ENCODE results near the gene PPP2R5E.
A peak's percentile ranks its signal among the peaks of the same experiment; 100 is the strongest.

The PPP2R5E gene

DNA sequence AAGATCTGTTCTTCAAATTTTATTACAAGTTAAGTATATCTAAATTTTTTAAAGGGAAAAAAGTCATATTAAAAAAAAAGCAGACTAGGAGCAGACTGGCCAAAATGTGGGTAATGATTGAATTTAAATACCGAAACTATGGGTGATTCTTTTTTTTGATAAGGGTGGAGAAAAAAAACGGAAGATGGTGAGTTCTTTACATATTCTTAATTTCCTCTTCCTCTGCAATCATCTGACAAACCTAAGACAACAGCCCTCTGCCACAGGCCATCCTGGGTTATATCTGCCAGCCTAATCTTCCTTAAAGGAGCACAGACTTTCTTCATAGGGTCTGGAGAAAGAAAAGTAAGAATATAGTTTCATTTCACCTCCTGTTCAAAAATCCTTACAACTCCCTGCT lies 108.0 kb downstream of the PPP2R5E start:
- no peak for DNase-seq (ENCODE audit: low read depth, low spot score)

DNA sequence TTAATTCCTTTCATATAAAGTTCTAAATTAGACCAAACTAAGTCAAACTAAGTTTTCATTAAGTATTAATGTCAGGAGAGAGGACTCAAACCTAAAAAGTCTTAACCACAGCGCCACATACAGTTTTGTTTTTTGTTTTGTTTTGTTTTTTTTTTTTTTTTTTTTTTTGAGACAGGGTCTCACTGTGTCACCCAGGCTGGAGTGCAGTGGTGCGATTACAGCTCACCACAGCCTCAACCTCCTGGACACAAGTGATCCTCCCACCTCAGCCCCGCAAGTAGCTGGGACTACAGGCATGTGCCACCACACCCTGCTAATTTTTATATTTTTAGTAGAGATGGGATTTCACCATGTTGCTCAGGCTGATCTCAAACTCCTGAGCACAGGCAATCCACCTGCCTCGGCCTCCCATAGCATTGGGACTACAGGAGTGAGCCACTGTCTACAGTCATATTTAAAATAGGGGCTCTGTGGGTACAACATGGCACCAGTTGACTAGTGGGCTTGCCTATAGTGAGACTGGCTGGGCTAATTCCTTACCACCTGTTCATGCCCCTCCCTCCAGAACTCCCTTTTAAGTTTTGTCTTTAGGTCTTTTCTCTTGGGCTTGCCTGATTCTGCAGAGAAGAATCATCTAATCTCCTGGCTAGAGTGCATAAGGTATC lies 110.2 kb downstream of the PPP2R5E start:
- DNase-seq (ENCODE audit: low read depth, low spot score) = no peak

DNA sequence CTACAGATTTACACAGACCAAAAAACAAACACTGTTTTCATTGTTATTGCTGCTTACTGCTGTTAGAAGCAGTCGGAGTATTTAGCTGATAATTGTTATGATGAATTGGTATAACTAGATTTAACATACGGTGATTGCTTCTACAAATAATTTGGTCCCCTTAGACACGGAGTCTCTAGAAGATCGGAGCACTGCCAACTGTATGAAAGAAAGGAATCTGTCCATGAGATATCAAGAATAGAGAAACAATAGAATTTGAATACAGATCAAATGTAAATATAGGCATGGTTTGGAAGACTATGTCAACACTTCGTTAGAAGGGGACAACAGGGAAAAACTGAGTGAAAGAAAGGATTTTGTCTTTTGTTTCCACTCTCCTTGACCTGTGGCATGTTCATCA lies 110.9 kb downstream of the PPP2R5E start:
- no peak for DNase-seq (ENCODE audit: low read depth, low spot score)

DNA sequence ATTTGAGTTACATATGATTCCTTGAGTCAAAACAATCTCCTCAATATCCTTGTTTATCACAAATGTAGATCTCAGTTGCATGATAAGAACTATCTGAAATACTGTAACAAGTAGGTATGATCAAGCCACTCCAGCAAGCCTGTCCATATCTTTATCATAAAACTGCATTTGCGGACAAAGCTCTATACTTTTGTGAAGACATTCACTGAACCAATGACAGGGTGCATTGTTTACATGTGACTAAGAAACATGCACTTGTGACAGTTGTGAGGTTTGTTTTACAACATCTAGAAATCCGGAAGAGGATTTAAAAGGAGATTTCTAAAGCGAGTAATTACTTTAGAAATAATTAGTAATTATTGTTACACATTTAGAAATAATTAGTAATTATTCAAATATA lies 111.7 kb downstream of the PPP2R5E start:
- no peak for DNase-seq (ENCODE audit: low read depth, low spot score)

DNA sequence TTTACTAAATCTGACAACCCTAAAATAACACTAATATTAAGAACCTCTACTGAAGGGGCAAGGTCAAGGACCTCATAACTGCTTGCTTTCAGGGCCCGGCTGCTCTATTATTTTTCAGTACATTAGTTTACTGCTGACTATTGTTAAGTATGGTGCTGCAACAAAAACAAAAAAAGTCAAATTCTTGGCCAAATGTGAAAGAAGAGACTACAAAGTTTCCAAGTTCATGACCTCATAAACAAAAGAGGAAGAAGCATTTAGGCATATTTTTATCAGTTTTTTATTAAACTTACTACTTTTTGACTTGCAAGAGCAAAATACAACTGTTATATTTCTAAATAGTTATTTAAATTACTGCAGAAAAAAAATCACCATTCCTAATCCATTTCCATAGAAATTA lies 114.7 kb downstream of the PPP2R5E start:
- DNase-seq (ENCODE audit: low read depth, low spot score) = no peak

DNA sequence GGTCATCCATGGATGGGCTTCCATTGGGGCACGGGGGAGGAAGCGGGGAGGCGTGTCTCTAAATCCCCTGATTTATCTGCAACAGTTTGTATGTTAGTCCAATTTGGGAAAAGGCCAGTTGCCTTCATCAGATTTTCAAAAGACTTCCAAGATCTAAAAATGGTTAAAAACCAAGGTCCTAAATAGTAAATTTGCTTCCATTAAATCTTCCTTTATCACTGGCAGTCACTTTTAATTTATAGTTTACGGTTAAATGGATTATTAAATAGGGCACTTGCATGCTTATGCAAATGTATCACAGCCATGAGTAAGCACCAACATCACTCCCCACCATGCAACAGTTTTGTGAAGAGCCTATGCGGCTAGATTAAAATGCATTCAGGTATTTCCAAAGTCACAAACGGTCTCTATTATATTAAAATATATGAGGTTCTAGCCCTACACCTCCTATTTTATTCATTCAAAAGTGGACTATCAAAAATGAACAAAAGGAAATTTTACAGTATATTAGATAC lies 116.3 kb downstream of the PPP2R5E start:
- no peak for DNase-seq (ENCODE audit: low read depth, low spot score)

DNA sequence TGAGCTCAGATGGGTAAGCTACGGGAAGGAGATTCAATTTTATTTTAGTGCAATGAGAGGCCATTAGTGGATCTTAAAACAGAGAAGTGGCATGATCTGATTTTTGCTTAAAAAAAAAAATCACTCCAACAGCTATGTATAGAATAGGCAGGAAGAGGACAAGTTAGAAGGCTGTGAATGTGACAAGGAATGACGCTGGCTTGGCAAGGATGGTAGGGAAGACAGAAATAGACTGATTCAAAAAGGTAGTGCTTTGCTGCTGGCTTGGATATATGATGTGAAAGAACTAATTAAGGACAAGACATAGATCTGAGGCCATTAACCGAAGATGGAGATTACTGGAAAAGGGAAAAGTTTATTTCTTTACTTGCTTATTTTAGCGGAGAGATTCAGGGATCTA lies 119.3 kb downstream of the PPP2R5E start:
- no peak for DNase-seq (ENCODE audit: low read depth, low spot score)

DNA sequence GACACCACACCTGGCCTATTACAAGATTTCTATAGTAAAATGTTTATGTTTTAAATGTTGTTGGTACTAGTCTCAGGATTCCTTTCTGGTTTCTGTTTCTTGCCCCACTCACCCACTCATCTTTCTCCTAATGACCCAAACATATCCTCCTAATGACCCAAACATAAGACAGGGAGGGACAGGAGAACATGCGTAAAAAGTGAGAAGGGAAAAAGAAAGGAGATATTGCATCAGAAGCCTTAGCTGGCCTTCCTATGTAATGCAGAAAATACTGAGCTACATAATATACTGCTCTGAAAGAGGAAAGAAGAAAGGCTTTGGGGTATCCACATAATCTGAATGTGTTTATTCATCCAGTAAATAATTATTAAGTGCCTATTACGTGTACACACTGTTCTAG lies 119.8 kb downstream of the PPP2R5E start:
- no peak for DNase-seq (ENCODE audit: low read depth, low spot score)

DNA sequence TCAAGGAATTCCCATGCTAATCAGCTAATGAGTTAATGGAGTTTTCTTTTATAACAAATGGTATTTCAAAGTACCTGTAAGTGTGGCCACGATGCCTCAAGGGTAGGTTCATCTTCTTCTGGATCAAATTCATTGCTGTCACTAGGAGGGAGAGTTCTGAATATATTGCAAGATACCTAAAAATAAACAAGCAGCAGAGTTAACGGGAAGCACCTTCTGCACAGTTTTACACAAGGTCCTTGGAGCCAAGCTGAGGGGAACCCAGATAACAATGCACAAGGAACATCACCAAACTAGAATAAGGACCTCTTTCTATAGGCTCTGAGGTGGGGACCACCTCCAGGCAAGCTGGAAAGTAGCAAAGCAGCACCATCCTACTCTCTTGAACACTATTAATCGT lies 121.3 kb downstream of the PPP2R5E start:
- no peak for DNase-seq (ENCODE audit: low read depth, low spot score)

DNA sequence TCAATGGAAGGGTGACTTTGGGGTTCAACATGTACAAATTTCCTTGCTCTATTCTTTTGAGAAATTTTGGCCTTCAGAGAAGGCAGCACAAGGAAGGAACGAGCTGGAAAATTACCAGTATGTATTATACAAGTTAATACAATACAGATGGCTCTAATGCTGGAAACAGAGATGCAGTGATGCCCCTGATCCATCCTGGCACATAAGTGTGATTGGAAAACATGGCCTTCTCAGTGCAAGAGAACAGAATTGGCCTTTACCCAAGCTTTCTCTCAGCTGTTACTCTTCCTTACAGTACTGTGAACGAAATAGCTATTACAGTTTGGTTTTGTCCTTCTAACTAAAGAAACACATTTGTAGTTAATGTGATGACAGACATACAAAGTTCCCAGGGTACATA lies 122.0 kb downstream of the PPP2R5E start:
- DNase-seq (ENCODE audit: low read depth, low spot score) = no peak

DNA sequence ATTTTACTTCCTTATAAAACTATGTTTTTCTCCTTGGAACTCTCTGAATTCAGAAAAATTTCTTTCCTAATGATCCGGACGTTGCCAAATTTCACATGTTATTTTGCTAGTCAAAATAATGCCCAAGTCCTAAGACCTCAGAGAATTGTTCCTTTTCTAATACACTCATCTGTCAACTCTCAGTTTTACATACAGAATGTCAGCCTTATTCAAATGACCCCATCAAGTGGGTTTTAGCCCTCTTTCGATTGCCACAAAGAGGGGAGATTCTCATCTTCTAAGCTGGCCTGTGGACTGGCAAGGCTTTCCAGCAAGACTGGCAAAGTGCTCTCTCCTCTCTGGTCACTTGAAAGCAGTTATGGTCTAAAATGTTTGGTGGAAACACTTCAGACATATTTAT lies 125.2 kb downstream of the PPP2R5E start:
- DNase-seq (ENCODE audit: low read depth, low spot score) = no peak

DNA sequence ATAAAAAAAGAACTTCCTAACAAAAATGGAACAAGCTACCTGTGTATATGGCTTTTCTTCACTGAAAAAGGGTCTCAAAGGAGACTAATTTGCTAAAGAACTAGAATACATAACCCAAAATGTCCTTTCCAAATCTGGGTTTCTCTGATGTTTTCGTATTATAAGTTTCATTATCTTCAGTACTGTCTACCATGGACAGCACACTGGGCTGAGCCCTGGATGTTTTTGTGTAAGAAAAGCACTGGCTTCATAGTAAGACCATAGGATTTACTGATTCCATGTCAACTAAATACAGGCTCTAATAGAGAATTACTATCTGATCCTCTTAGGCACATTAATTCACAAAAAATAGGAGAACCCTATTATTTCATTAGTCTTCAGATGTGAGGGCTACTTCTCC lies 130.2 kb downstream of the PPP2R5E start:
- no peak for DNase-seq (ENCODE audit: low read depth, low spot score)

DNA sequence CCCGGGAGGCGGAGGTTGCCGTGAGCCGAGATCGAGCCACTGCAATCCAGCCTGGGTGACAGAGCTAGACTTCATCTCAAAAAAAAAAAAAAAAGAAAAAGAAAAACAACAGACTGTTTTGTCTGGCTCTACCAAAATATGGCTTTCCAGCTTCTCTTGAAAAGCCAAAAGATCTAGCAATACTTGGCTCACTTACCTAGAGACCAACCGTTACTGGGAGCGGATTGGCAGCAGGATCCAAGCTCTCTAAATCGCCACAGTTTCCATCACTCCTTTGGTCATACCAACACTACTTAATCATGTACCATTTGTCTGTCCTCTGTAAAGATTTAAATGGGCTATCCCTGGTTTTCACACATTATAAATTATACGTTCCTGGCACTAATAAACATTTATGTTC lies 136.8 kb downstream of the PPP2R5E start:
- DNase-seq (ENCODE audit: low read depth, low spot score) = no peak

DNA sequence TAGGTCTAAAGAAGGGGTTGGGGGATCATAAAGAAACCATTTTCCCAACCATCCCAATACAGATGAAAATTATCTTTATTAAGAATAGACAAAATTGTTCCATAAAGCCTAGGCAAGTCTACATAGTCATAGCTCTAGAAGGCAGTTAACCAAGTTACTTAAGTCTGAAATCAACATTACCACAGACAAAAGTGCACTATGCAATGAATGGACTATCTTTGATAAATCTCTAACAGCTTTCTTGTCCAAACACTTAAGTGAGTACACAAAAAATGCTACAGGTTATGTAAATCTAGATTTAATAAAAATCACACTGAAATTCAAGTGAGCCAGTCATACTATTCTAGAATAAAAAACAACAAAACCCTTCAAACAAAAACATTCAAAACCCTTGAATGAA lies 137.5 kb downstream of the PPP2R5E start:
- no peak for DNase-seq (ENCODE audit: low read depth, low spot score)

DNA sequence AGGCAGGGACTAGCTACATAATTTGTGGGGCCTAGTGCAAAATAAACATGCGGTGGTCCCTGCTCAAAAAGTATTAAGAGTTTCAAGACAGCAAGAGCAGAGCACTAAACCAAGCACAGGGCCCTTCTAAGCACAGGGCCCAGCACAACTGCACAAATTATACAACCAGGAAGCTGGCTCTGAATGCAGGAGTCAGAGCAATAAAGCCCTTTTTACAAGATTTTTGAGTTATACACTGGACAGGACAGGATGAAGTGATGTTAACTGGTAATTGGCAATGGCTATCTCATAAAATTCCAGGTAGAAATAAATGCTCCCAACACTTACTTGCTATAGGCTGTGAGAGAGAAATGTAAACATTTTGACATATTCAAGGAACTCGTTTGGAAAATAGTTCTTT lies 138.3 kb downstream of the PPP2R5E start:
- DNase-seq (ENCODE audit: low read depth, low spot score) = no peak

DNA sequence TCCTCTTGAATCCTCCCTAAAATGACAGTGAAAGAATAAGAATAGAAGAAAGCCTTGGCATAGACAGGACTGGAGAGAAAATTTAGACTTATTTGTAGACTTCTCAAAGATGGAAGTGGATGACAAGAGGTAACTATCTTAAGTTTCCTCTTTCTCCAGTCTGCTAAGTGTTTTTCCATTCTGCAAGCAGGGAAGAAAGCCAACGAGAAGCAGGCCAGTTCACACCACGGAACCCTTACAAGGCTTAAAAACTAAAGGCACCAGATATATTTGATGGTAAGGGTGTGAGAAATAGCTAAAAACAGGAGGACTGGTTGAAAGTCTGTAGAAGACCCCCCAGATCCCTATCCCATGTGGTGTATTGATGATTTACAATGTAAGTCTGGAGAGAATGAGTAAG lies 141.5 kb downstream of the PPP2R5E start:
- DNase-seq (ENCODE audit: low read depth, low spot score) = no peak

DNA sequence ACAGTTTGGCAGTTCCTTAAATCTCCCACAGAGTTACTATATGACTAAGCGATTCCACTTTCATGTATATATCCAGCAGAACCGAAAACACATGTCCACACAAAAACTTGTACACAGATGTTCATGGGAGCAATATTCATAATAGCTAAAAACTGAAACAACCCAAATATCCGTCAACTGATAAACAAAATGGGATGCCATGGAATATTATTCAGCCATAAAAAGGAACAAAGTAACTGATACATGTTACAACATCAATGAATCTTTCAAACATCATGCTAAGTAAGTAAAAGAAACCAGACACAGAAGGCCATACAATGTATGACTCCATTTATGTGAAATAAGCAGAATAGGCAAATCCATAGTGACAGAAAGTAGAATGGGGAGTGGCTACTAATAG lies 144.2 kb downstream of the PPP2R5E start:
- DNase-seq (ENCODE audit: low read depth, low spot score) = no peak

DNA sequence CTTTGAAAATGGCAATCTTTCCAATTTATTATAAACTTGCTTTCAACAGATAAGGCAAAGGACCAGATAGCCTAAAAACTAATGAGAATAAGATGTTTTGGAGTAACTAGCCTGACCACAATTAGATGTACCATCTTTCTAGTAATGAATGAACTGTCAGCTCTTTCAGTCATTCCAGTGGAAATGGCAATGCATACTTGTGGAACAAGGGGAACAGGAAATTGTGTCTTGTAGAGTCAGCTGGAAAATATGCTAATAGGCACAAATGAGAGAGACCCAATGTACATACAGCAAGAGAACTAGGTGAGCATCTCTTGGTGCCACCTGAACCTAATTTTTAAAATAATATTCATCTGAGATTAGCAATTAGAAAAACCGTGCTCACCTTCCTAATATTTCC lies 148.3 kb downstream of the PPP2R5E start:
- no peak for DNase-seq (ENCODE audit: low read depth, low spot score)

DNA sequence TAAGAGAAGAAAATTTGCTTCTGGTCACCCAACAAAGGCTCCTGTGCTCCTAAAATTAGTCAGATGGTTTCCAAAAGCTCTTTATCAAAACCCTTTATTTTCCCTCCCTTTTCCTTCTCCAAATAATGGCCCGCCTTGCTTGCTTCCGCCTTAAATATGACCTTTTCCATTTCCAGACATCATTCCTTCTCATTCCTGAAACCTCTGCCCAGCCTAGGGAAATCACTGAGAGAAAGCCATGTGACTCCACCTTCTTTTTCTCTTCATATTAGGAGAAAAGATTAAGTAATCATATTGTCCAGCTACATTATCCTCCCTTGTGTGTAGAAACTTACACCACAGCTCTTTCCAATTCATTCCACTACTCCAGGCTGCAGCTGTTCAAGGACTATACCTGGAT lies 148.7 kb downstream of the PPP2R5E start:
- DNase-seq (ENCODE audit: low read depth, low spot score) = no peak

DNA sequence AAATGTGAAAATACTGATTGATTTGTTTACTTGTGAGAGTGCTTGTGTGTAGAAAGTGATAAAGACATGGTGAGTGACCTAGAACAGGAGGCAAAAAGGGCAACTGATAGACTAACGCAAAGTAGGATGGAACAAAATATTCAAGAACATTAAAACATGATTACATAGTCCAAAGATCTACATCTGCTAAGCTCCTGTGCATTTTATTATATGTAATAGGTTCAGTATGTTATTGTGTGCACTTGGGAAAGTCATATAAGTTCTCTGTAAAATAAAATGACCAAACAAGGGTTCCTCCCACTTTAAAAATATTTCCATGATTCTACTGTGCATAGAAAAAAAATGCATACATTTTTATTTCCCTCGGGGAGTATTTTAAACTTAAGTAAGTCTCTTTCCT lies 150.2 kb downstream of the PPP2R5E start:
- no peak for DNase-seq (ENCODE audit: low read depth, low spot score)

DNA sequence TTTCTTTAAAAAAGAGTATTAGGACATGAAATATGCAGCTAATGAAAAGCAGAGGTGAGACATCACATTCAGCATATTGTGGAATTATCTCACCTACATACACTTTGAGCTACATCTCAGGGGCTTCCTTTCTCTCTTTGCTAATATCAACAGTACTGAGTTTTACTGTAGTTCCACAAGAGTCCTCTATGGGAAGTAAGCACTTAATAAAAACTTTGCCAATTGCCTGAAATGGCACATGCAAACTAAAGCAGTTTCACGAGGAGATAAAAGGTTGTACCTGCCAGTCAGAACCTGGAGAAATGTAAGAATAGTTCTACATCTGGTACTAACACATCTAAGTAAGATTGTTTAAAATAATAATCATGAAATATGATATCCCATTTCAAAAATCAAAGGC lies 150.9 kb downstream of the PPP2R5E start:
- no peak for DNase-seq (ENCODE audit: low read depth, low spot score)

DNA sequence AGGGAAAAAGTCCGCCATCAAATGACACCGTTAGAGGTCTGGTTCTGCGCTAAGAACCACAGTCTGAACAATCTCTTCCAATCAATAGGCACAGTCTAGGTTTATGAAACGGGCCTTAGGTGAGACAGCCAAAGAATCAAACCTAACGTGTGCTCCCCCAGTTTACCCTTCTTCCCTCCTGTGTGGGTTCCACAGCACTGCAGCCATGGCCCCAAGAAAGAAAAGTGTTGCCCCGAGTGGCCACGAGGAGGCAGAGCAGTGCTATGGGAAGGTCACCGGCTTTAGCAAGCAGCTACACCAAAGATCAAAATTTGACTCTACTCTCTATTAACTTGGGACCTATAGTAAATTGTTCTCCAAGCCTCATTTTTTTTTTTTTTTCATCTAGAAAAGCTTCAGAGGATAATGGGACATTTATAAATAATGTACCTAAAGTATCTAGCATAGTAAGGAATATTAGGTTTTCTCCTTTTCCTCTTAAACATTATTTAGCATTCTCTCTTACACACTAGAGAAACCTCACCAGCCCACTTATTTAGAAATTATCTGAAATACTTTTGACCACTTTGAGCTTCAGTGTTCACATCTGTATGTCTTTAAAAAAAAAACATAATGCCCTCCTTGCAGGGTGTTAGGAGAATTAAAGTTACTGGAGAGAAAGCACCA lies 154.3 kb downstream of the PPP2R5E start:
- DNase-seq (ENCODE audit: low read depth, low spot score) = peak; percentile 27

DNA sequence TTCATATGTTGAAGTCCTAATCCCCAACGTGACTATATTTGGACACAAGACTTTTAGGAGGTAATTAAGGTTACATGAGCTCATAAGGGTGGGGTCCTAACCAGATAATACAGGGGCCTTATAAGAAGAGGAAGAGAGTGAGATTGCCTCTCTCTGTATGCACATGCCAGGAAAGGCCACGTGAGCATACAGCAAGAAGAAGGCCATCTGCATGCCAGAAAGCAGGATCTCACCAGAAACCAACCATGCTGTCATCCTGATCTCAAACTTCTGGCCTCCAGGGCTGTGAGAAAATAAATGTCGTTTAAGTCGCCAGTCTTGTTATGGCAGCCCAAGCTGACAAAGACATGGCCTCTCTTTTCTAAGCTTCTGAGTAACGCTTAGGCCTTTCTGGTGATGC lies 155.5 kb downstream of the PPP2R5E start:
- DNase-seq (ENCODE audit: low read depth, low spot score) = no peak
